DND-41 (cell line): ENCODE results near the gene CTNNA3.

Experiments
- ATAC-seq: fragments of 200-7000 bp; cut with Tn5 transposase; 3 replicates; pipeline ENCODE4 v1.9.1; 2021; ENCODE audit warnings: low read depth; ENCODE audit not compliant: insufficient read depth
- DNase-seq: peaks from one replicate; pipeline ENCODE4 v3.0.0-alpha.2; 2020
- H2AFZ ChIP-seq: 2 replicates; pipeline ENCODE4 v1.6.0; 2012; ENCODE audit warnings: low read depth, low read length
- H3K27ac ChIP-seq: 2 replicates; pipeline ENCODE4 v1.5.1; 2012; ENCODE audit warnings: low read length, inconsistent platforms
- H3K27me3 ChIP-seq: fragments of 200-600 bp; sonication (generic); 2 replicates; pipeline ENCODE4 v1.6.0; 2012; ENCODE audit warnings: low read length, mild to moderate bottlenecking, inconsistent platforms; ENCODE audit not compliant: insufficient read depth, poor library complexity
- H3K36me3 ChIP-seq: 2 replicates; pipeline ENCODE4 v1.5.1; 2012; ENCODE audit warnings: low read length, inconsistent platforms; ENCODE audit not compliant: insufficient read depth
- H3K4me1 ChIP-seq: 2 replicates; pipeline ENCODE4 v1.5.1; 2012; ENCODE audit warnings: mild to moderate bottlenecking, low read length; ENCODE audit not compliant: insufficient read depth
- H3K4me2 ChIP-seq: 2 replicates; pipeline ENCODE4 v1.6.0; 2012; ENCODE audit warnings: mild to moderate bottlenecking, moderate library complexity, low read length, inconsistent platforms; ENCODE audit not compliant: insufficient read depth
- H3K4me3 ChIP-seq, 2 experiments: fragments of 200-600 bp in 1 of 2; shearing (Covaris generic) in 1 of 2; 2 replicates each; pipeline ENCODE4 v1.5.1; 2012 to 2016; ENCODE audit warnings: inconsistent platforms in 2 of 2, low read length in 2 of 2, mild to moderate bottlenecking in 2 of 2, low read depth in 1 of 2, moderate library complexity in 1 of 2
- H3K79me2 ChIP-seq: 2 replicates; pipeline ENCODE4 v1.6.0; 2012; ENCODE audit warnings: low read length, inconsistent platforms; ENCODE audit not compliant: insufficient read depth
- H3K9ac ChIP-seq: 2 replicates; pipeline ENCODE4 v1.6.0; 2012; ENCODE audit warnings: low read depth, mild to moderate bottlenecking, inconsistent platforms, low read length, moderate library complexity
- H3K9me3 ChIP-seq: 2 replicates; pipeline ENCODE4 v1.5.1; 2012; ENCODE audit warnings: low read length, moderate library complexity, mild to moderate bottlenecking, inconsistent platforms; ENCODE audit not compliant: insufficient read depth, severe bottlenecking
- H4K20me1 ChIP-seq: 2 replicates; pipeline ENCODE4 v1.6.0; 2012; ENCODE audit warnings: low read length; ENCODE audit not compliant: insufficient read depth
- EZH2 ChIP-seq: IDR thresholded peaks from 3 replicates; pipeline ENCODE4 v1.6.1; 2012; ENCODE audit warnings: borderline replicate concordance, low read depth, mild to moderate bottlenecking, moderate library complexity, low read length, inconsistent platforms; ENCODE audit not compliant: severe bottlenecking
- TF ChIP-seq, protein P1 (sequence below): IDR thresholded peaks from 2 replicates; pipeline ENCODE4 v1.5.1; 2012; ENCODE audit warnings: borderline replicate concordance, low read length, moderate library complexity, mild to moderate bottlenecking; ENCODE audit not compliant: poor library complexity, severe bottlenecking; ENCODE audit errors: extremely low read depth

The CTNNA3 gene

DNA sequence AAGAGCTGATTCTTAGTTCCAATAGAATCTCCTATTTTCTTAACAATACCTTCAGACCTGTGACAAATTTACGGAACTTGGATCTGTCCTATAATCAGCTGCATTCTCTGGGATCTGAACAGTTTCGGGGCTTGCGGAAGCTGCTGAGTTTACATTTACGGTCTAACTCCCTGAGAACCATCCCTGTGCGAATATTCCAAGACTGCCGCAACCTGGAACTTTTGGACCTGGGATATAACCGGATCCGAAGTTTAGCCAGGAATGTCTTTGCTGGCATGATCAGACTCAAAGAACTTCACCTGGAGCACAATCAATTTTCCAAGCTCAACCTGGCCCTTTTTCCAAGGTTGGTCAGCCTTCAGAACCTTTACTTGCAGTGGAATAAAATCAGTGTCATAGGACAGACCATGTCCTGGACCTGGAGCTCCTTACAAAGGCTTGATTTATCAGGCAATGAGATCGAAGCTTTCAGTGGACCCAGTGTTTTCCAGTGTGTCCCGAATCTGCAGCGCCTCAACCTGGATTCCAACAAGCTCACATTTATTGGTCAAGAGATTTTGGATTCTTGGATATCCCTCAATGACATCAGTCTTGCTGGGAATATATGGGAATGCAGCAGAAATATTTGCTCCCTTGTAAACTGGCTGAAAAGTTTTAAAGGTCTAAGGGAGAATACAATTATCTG is 768.6 kb downstream of the CTNNA3 start:
- Histone ChIP-seq H2AFZ (no peak overlapping the region), H3K79me2 (no peaks in the 10 kb centered on the region), H3K36me3 (no peaks in the 10 kb centered on the region), H3K27ac (no peak overlapping the region), H3K4me2 (no peak overlapping the region), H3K9ac (no peak overlapping the region), H3K4me3 (no peak overlapping the region), H3K27me3 (no peaks in the 10 kb centered on the region), H3K4me1 (no peaks in the 10 kb centered on the region), H4K20me1 (no peaks in the 10 kb centered on the region), H3K9me3 (no peaks in the 10 kb centered on the region)
- ATAC-seq (no peak), DNase-seq (no peak)
- TF ChIP-seq, protein P1, sequence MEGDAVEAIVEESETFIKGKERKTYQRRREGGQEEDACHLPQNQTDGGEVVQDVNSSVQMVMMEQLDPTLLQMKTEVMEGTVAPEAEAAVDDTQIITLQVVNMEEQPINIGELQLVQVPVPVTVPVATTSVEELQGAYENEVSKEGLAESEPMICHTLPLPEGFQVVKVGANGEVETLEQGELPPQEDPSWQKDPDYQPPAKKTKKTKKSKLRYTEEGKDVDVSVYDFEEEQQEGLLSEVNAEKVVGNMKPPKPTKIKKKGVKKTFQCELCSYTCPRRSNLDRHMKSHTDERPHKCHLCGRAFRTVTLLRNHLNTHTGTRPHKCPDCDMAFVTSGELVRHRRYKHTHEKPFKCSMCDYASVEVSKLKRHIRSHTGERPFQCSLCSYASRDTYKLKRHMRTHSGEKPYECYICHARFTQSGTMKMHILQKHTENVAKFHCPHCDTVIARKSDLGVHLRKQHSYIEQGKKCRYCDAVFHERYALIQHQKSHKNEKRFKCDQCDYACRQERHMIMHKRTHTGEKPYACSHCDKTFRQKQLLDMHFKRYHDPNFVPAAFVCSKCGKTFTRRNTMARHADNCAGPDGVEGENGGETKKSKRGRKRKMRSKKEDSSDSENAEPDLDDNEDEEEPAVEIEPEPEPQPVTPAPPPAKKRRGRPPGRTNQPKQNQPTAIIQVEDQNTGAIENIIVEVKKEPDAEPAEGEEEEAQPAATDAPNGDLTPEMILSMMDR: no peak
- no peak for TF ChIP-seq EZH2

DNA sequence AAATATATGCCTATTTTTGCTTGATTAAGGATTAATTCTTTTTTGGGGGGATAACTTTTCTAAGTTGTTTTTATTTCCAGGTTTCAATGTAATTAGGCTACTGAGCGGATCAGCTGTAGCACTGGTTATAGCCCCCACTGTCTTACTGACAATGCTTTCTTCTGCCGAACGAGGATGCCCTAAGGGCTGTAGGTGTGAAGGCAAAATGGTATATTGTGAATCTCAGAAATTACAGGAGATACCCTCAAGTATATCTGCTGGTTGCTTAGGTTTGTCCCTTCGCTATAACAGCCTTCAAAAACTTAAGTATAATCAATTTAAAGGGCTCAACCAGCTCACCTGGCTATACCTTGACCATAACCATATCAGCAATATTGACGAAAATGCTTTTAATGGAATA is 769.2 kb downstream of the CTNNA3 start:
- Histone ChIP-seq H2AFZ (no peak overlapping the region), H3K4me1 (no peaks in the 10 kb centered on the region), H3K9me3 (no peaks in the 10 kb centered on the region), H3K27me3 (no peaks in the 10 kb centered on the region), H3K4me3 (no peak overlapping the region), H3K36me3 (no peaks in the 10 kb centered on the region), H3K9ac (no peak overlapping the region), H3K27ac (no peak overlapping the region), H3K4me2 (no peak overlapping the region), H3K79me2 (no peaks in the 10 kb centered on the region), H4K20me1 (no peaks in the 10 kb centered on the region)
- DNase-seq (no peak), ATAC-seq (no peak)
- TF ChIP-seq, protein P1: no peak
- no peak for TF ChIP-seq EZH2

DNA sequence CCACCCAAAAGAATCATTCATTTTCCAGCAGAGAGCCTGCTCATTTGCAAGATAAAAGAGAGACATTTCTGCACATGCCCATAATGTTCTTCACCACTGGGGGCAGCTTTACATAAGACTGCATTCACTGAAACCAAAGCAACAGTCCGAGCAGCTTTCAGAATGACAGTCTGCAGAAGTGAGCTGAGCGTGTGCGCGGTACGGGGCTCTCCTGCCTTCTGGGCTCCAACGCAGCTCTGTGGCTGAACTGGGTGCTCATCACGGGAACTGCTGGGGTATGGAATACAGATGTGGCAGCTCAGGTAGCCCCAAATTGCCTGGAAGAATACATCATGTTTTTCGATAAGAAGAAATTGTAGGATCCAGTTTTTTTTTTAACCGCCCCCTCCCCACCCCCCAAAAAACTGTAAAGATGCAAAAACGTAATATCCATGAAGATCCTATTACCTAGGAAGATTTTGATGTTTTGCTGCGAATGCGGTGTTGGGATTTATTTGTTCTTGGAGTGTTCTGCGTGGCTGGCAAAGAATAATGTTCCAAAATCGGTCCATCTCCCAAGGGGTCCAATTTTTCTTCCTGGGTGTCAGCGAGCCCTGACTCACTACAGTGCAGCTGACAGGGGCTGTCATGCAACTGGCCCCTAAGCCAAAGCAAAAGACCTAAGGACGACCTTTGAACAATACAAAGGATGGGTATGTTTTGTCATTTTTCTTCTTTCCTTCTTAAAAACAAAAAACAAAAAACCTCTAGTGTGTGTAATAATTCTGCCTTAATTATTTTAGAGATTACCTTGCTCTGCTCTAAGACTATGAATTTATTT is 769.9 kb downstream of the CTNNA3 start, which contains the start of gene LRRTM3:
Gene LRRTM3 (plus strand): TSS at position 141 of the 820 bp plus-strand sequence.
- H3K4me3 ChIP-seq: no peak within 1 kb of the TSS

More for the DNA sequence above, 769.9 kb downstream of the CTNNA3 start, which contains the start of gene LRRTM3:
- no peak within 1 kb of the TSS for H3K27ac ChIP-seq
- no peak for TF ChIP-seq EZH2
- TF ChIP-seq, protein P1: peak; percentile 59
- H3K9ac ChIP-seq: no peak within 1 kb of the TSS
- no peaks in the 10 kb centered on the region for H3K4me1 ChIP-seq
- no peaks in the 10 kb centered on the region for H3K9me3 ChIP-seq
- no peak within 1 kb of the TSS for H2AFZ ChIP-seq
- no peak within 1 kb of the TSS for H3K4me2 ChIP-seq
- DNase-seq: peak; percentile 10
- H4K20me1 ChIP-seq: no peaks in the 10 kb centered on the region
- no peaks in the 10 kb centered on the region for H3K27me3 ChIP-seq
- no peaks in the 10 kb centered on the region for H3K36me3 ChIP-seq
- H3K79me2 ChIP-seq: no peaks in the 10 kb centered on the region
- peak; percentile 74 for ATAC-seq
